Renal cortical epithelial cell (primary cell): Measurements from ENCODE around the gene IFNGR1. TPM values are rescaled to one million over a fixed set of nuclear protein-coding genes. Genes with fewer than 3 reads are reported as not detected.
"Not testable (repeated sequence)": the region's sequence is repeated elsewhere in the genome, so short reads cannot be mapped to it uniquely, and the experiment has no call there.

Experiments used
- DNase-seq: peaks from one replicate; pipeline ENCODE4 v3.0.0-alpha.2; 2011; ENCODE audit warnings: low read depth
- total RNA-seq: library from RNA; depleted of rRNA; stranded (reverse); fragments of >200 nt; gene quantifications from 2 replicates; pipeline ENCODE4 v1.2.3, GENCODE V29; 2014

Gene IFNGR1
- total RNA-seq, 1 donor from 2014 or later: 124 TPM

DNA sequence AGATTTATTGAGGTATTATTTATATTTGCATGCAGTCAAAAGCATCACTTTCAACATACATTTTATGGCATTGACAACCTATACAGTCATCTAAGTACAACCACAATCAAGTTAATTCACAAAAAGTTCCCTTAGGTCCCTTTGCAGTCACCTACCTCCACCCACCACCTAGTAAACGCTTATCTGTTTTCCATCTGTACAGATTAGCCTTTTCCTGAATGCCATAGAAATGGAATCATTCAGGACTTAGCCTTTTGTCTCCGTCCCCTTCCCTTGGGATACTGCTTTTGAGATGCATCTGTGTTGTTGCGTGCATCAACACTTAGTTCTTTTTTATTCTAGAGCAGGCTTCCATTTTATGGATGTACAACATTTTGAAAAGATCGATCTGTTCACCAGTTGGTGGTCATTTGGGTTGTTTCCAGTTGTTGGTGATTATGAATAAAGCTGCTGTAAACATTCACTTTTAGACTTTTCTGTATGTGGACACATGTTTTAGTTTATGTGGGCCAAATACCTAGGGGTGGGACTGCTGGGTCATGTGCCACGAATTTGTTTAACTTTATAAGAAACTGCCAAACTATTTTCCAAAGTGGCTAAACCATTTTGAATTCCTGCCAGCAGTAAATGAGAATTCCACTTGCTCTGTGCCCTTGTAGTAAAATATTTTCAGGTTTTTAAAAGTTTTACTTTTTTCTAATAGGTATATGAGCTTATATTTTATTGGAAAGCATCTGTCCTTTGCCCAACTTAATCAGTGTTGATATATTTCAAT is 17.6 kb upstream of the IFNGR1 start:
- peak; percentile 38 for DNase-seq

DNA sequence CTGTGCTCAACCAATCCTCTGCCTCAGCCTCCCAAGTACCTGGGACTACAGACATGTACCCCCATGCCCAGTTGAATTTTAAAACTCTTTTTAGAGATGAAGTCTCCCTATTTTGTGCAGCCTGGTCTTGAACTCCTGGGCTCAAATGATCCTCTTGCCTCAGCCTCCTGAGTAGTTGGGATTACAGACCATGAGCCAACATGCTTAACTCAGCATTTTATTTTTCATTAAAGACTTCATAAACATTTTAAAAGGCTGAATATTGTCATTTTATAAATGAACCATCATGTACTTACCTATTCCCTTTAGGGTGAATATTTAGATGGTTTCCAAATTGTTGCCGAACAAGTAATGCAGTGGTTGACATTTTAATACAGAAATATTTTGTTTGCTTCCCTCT is 16.5 kb upstream of the IFNGR1 start:
- no peak for DNase-seq

DNA sequence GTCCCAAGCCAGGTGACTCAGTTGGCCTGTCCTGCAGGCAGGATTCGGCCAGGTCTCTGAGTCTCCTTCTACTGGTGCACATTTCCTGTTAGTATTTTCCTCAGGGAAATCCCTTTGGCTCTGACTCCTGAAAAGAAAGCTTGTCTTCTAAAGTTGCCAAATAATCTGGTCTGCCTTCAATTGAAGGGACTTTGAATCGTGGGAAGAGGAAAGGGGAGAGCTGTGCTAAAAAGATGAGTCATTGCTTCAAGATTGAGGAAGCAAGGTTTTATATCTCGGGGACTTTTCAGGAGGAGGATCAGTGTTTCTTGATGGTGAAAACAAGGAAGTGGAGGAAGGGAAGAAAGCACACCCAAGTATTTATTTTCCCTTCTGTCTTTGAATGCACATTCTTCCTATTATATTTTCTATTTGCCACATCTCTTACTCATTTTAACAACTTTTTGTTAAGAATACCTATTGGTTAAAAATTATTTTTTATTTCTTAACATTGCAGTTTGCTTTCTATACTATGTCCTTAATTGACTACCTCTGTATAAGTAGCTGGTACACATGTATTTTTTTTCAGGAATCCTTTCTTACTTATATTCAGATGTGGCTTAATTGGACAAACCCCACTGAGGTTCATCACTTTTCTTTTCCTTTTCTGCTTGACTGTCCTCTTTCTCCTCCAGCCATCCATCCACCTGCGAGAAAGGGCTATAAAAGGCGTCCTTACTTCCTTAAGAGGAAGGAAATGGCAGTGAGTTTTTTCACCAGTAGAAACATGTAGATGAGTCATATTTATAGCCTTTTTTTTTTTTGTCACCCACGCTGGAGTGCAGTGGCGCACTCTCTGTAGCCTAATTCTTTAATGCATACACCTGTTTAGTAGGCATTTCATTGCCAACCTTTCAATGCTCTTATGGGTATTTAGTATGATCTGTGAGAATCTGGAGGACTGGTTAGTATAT is 15.0 kb upstream of the IFNGR1 start:
- peak; percentile 99 for DNase-seq

DNA sequence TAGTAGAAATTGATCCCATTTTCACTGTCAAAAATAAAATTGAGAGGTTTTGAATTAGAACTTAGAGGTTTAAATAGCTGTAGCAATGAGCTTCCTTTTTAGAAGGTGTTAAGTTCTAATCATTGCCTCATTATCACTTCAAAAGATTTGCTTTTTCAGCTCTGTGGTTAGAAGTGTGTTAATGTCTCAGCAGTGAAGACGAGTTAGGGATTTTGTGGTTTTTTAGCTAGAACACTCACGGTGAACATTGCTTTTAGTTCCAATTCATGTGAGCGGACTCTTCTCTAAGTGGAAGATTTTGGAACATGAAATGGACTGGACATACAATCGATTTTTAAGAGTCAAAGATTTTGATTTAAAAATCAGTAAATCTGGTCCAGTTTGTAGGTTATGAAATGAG is 12.7 kb upstream of the IFNGR1 start:
- DNase-seq: no peak

DNA sequence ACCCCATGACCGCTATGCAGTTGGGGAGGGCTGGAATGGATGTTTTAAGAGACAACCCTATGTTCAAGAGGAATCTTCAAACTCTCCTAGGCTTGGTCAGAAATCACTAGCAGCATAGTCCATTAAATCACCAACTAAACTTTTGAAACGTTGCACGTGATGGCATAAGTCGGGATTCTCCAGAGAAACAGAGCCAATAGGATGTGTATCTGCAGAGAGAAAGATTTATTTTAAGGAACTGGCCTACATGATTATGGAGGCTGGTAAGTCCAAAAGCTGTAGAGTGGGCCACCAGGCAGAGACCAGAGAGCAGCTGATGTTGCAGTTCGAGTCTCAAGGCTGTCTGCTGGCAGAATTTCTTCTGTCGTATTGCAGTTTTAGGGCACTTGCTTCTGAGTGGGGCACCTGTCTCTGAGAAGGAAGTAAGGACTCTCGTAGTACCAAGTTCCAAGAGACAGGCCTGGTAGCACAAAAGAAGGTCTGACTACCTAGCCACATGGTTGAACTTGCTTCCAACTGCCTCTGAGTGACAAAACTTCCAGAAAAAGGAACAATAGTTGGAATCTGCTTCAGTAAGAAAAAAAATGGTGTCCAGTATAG is 11.9 kb upstream of the IFNGR1 start:
- DNase-seq: no peak

DNA sequence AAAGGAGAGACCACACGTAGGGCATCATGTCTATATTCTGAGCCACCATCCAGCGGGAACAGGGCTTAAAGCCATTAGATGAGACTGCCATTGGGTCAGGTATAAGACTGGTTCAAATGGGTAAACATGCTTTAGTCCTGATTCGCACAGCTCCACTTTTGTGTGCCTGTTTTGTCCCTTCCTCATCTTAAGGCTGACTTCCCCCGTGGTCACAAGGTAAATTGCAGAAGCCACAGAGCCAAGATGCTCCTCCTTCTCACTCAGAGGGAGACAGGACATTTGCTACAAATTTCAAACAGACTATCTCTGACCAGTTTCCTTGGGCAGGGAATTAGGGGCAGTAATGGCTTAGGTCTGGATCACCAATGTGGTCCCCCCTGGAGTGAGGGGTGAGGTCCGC is 11.4 kb upstream of the IFNGR1 start:
- no peak for DNase-seq

DNA sequence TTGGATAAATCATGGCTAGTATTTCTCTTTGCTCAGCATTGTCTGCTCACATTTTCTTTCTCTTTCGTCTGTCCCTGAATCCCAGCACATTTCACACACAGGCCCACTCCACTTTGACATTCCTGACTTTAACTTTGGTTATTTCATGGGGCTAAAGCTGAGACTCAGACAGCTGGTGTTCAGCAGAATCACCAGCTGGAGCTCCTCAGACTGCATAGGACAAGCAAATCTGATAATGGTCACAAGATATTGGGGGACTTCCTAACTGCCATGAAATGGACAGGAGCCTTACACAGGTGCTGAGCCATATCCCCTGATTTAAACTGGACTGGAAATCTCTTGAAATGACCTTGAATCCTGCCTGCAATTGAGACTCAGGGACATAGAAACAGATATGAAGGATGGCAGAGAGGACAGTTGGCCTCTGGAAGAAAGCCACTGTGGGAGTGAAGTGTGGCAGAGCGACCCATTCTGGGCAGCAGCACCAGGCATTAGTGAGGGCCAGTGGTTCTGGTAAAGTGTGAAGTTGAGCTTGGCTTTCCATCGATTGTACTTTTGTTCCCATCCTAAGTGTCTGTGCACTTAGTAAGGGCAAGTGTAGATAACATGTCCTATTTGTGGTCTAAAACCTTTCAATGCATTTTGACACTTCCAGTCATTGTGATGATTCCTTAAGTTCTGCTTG is 10.0 kb upstream of the IFNGR1 start:
- no peak for DNase-seq

DNA sequence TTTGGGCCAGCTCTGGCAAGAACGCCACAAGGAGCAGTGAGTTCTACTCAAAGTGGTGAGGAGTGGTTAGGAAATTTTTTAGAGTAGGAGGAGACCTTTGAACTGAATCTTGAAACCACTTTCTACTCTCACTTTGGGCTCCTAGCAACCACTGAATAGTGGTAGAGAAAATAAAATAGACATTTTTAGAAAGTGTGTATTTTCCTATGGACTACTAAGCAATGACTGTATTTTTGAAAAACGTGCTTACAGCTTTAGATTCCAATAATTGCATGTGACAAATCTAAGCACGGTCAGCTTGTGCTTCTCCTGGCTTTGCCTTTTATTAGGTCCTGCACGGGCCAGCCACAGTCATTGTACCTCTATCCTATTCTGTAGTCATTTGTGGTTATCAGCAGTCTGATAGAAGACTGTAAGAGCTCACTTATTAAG is 8.7 kb upstream of the IFNGR1 start:
- DNase-seq: peak; percentile 51

DNA sequence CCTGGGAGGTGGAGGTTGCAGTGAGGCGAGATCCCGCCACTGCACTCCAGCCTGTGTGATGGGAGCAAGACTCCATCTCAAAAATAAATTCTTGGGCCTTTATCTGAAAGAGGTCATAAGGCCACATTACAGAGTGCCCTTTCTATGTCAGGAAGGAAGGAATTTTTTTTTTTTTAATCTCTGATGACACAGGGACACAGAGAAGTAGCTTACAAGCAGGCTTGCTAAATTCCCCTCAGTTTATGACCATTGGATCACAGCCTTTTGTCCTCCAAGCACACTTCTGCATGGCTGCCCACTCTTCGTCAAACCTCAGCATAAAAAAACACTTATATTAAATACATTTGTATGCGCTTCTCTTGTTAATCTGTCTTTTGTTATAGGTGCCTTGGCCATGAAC is 7.5 kb upstream of the IFNGR1 start:
- DNase-seq: no peak

DNA sequence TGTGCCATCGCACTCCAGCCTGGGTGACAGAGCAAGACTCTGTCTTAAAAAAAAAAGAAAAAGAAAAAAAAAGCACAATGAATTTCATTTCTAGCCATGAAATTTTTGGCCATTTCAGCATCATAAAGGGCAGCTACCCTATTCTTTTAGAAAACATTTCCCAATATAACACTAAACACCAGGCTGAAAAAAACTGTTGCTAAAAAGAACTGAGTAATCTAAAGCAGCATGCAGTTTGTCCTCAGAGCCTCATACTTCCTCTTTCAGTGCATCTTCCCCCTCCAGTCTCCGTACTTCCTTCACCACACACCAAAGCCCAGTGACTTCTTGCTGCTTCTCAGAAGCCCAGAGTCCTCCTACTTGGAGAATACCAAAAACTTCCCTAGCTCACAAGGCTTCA is 5.6 kb upstream of the IFNGR1 start:
- no peak for DNase-seq

DNA sequence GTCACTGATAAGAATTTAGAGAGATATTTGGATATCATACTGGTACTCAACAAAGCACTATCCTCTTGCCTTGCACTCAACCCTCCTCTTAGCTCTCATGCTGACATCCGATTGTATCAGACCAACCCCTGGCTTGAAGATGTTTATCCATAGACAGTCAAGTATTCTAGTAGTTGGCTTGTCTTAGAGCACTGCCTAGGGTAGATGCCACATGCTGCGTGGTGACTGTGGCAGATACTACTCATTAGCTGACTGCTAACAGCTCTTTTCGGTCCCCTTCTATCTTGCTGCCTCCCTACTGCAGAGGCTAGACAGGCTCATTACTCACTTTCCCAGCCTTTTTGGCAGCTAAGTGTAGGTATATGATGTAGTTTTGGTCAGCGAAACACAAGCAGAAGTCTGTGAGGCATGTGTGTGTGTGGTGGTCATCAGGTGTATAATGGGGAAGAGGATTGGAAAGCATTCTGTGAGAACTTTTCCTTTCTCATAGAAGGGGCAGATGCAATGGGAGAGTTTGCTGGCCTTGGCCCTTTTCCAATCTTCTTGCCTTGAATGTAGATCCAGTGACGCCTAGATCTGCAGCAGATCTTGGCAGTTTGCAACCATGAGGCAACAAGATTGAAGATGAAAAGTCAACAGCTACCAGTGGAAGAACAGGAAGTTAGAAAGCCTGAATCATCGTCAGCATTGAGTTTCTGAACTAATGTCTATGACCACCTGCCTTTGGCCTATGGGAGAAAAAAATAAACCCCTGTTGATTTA is 4.4 kb upstream of the IFNGR1 start:
- no peak for DNase-seq

DNA sequence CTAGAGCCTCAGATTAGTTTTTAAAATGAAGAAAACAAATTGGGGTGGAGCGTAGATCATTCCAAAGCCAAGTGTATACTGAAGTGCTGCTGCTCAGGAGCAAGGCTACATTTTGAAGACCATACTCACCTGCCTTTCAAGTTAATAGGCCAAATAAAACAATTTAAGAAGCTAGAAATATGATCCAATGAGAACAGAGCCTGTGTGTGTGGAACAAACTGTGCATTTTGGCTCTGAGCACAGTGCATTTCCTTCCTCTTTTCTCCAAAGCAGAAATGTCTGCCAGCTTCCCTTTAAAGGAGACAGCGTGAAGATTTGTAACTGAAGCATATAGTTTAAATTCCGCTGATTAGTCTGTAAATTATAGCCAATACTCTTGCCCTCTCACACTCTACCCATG is 3.2 kb upstream of the IFNGR1 start:
- no peak for DNase-seq

DNA sequence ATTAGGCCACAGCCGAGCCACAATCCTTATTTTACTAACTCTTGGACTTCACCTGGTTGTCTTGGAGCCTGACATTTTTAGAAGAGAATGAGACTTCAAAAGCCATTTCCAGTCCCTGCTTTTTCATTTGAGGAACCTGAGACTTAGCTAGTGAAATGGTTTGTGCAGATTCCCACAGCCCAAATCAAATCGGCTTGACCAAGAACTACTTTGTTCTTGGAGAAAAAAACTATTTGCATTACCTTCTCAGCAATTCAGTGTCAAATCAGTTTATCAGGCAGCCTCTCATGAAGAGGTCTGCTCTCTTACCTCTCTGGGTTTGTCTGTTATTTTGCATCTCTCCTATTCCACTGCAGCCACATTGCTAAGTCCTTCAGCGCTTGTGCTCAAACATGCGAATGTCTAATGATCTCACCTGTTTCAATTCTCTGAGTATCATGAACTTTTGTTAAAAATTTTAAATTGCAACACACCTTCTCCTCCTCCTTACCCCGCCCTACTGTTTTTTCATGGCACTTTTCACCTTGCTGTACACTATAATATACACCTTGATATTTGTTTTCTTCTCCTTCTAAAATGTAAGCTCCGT is 573 bp upstream of the IFNGR1 start:
- no peak for DNase-seq

DNA sequence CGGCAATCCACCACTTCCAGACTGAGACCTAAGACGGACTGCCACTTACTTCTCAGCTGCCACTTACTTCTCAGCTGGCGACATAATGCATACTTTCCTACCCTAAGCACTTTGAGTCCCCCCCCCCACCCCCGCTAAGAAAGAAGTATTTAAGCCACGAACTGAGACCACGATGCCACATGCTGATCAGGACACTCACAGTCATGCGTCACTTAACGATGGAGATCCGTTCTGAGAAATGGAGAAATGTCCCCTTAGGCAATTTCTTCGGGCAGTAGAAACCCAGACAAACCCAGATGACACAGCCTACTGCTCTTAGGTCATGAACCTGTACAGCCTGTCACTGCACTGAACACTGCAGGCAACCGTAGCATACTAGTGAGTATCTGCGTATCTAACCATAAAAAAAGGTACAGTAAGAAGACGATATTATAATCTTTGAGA is 690 bp downstream of the IFNGR1 start:
- DNase-seq: peak; percentile 78

DNA sequence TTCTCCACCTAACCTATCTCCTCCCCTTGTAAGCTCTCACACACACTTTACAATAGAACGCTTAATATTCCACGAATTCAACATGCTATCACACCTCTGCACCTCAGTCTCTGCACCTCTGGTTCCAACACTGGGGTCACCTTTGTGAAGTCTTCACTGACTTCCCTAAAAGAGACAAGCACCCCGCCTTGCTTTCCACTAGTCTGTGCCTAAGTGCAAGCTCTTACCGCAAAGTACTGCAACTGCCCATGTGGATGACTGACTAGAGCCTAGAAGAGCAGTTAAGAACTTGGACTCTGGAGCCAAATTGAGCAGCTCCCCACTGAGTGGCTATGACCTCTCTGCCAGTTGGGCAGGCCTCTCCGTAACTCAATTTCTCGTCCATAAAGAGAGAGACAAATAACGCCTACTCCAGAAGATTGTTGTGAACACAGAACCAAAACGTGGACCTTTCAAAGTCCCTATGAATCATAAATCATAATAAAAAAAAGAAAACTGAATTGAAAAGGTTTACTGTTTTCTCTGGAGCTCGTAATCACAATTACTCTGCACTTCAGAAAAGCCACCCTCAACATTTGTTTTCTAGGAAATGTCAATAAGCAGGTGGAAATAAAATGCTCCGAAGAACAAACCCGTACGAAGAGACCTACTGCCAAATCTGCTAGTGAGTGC is 1.2 kb downstream of the IFNGR1 start:
- DNase-seq: peak; percentile 69

DNA sequence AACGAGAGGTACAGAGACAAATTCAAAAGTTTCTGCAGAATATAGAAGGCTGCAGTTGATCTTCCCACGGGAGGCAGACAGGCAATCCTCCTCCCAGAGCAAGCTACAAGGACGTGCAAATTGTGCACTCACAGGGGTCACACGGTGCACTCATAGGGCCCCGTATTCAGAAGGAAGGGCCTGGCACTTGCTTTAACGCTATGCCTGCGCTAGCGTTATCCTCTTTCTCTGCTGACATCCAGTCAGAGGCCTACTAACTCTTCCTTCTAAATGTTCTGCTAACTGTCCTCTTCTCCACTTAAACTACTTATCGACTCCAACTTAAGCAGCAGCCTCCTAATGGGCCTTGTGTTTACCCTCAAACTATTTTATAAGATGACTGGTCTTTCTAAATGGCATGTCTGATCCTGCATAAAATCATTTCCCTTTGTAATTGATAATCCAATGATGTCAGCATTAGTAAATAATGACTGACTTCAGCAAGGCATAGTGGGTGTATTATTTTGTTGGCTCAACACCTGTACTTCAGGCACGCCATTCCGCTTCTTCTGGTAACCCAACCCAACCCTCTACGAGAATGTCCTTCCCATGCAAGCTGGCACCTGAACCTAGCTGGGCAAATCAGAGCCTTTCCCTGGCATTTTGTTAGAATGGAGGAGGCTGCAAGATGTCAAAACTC is 2.2 kb downstream of the IFNGR1 start:
- DNase-seq: no peak

DNA sequence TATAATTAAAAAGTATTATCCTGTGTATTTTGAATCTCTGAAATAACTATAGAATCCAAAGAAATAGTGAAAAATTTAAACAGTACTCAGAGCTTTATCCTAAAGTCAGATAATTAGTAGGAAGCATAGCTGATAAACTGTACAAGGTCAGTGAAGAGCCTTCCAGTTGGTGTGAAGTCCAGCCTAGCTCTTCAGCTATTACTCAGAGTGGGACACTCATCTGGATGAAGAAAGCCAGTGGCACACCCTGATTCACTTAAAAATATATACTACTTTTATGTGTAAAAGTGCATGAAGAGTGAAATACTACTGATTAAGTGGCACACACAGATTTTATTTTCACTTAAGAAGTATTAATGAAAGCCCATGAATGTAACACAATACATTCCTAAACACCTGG is 3.1 kb downstream of the IFNGR1 start:
- no peak for DNase-seq

DNA sequence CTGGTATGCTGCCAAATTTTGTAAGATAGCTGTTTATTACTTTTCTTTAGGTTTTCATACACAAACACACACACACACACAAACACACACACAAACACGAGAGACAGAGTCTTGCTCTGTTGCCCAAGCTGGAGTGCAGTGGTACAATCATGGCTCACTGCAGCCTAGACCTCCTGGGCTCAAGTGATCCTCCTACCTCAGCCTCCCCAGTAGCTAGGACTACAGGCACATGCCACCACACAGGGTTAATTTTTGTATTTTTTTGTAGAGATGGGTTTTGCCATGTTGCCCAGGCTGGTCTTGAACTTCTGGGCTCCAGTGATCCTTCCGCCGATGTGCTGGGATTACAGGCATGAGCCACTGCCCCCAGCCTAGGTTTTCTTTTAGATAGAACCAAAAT is 3.6 kb downstream of the IFNGR1 start:
- not testable (repeated sequence) for DNase-seq

DNA sequence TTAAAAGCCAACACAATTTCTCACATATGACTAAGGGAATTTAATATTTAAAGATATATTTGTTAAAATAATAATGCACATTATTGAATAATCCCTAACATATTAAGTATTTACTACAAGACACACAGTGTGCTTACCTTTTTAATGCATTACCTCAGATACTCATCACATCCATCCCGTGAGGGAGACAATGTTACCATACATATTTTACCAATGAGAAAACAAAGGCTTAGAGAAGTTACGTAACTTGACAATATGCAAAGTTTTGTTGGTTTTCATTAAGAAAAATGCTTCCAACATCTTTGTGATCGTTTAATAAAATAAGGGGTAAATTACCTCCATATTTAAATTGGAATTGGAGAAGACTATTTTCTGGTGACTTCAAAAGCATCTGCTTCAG is 4.3 kb downstream of the IFNGR1 start:
- DNase-seq: no peak

DNA sequence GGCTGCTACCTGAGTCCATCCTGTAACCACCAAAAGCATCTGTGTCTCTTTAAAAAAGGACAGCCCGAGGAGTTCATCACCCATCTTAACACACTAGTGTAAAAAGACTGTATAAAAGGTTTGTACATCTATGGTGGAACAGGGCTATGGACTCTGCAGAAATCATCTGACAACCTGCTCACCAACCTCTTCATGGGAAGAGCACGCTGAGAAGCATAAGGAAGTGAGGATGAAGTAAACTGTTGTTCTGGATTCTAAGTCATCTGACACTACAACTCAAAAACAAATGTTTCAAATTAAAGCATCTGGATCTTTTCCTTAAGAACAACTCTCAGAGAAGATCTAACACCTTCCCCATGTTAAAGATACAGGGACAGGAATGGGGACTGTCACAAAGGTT is 5.4 kb downstream of the IFNGR1 start:
- DNase-seq: no peak
